Urothelium cell line (cell line): ENCODE data around the gene KCNG4.

Source experiments
- DNase-seq: peaks from one replicate; pipeline ENCODE4 v3.0.0; 2011; ENCODE audit warnings: low spot score, mixed read lengths
- FAIRE-seq: peaks from 2 replicates; lab custom pipeline; 2011; peaks lifted over from hg19 to GRCh38; lab: Jason Lieb, UNC

Gene KCNG4, protein sequence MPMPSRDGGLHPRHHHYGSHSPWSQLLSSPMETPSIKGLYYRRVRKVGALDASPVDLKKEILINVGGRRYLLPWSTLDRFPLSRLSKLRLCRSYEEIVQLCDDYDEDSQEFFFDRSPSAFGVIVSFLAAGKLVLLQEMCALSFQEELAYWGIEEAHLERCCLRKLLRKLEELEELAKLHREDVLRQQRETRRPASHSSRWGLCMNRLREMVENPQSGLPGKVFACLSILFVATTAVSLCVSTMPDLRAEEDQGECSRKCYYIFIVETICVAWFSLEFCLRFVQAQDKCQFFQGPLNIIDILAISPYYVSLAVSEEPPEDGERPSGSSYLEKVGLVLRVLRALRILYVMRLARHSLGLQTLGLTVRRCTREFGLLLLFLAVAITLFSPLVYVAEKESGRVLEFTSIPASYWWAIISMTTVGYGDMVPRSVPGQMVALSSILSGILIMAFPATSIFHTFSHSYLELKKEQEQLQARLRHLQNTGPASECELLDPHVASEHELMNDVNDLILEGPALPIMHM

DNA sequence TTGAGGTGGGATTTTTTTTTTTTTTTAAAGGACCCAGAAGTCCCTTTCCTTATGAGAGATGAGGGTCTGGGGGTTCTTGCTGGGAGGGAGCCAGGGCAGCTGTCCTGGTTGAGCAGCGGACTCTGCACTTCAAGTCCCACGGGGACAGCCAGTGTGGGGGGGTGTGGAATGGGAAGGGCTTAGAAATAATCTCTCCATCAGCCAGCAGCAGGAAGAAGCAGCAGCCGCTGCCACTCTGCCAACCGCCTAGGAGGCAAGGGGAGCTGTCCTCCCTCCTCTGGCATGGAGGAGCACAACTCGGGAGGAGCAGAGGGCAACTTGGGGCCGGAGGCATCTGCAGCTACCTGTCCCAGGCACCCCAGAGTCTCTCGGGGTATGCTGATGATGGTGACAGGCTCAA, at the start of gene KCNG4:
TSS of gene KCNG4 (minus strand) at position 104 of the 400 bp plus-strand sequence. CDS start 2,527 bp downstream, outside the sequence.
- FAIRE-seq (no peak), DNase-seq (no peak)

DNA sequence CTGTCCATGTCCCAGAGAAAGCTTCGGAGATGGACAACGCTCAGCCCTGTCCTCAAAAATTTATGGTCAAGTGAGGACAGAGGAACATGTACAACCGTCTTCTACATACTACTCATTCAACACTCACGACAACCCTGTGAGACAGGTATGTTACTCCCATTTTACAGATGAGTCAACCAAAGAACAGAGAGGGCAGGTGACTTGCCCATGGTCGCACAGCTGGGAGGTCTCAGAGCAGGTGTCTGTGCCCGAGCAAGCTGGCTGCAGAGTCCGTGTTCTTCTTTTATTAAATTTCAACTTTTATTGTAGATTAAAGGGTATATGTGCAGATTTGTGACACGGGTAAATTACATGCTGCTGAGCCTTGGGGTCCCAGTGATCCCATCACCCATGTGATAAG, 49.1 kb upstream of the KCNG4 start:
- peak; percentile 27 for FAIRE-seq
- DNase-seq = no peak

DNA sequence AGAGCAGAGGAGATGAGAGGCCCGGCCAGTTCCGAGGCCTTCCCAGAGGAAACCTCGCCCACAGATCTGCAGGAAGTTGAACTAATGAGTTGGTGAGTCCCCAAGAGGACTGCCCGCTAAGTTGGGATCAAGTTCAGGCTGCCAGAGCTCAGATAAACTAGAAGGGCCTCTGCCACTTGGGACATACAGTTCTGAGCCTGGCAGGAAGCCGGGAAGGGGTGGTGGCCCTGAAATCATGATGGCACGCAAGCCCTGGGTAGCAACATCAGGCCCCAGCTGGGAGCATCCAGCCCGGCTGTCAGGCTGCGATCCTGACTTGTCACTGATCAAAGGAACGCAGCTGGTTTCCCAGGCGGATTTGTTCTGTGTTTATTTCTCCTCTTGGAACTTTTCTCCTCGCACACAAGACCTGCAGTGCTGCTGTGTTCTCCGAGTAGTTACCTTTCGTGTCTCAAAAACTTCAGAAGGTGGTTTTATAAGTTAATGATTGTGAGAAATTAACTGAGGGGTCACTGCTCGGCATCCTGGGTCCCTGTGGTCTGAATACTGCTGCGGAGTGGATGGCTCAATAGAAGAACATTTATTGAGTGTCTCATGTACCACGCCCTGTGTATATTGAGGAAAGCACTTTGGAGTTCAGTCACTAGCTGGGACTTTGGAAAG, 46.9 kb upstream of the KCNG4 start:
- no peak for DNase-seq
- FAIRE-seq = no peak

DNA sequence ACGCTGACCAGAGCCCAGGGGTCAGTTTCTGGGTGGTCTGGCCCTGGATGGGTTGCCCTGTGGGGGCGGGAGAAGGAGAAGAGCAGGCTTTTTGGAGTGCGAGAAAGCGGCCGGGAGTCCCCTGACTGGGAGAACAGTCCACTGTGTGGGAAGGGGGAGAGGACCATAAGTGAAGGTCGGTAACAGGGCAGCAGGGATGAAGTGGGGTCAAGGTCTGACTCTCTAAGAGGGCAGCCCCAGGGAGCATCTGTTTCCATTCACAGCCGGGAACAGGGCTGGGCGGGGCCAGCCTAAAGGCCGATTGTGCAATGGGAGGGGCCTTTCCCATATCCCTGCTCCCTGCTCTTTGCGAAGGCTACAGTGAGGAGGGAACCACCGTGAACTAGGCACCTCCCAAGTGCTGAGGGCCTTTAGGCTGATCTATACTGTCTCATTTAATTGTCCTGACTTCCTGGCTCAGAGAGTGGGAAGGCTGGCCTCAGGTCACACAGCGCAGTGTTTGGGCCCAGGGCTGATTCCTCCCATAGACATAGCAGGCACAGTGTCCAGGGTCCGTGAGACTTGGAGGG, 44.4 kb upstream of the KCNG4 start:
- FAIRE-seq = no peak
- DNase-seq = no peak

DNA sequence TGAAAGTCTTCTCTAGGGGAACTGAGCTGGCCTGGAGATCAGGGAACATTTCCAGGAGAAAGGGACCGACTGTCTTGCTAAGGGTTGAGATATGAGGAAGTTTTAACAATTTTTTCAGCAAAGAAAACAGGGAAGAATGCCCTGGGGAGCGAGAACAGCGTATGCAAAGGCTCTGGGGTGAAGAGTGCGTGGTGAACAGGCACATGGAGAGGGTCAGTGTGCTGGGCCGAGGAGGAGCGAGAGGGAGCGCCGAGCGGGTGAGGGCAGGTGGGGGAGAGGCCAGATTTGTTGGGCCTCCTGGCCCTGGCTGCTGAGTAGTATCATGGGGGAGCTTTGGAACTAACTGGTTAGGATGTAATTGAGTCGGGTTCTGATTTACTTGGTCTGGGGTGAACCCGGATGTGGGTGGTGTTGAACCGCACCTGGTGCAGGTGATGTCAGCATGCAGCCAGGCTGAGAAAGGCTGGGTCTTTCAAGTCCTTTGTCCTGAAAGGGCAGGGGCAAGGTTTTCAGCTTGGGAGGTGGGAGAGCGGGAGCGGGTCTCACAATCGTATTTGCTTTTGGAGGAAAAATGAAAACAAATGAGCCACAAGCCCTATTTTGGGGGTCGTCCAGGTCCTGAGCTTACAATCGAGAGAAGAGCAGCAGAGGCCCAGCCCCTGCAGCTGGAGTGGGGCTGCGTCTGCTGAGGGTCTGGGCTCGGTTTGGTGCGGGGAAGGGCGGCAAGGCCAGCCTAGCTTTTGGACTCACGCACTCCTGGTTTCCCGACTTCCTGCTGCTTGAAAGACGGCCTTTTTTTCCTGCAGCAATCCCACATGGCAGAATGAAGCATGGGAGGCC, 43.7 kb upstream of the KCNG4 start:
- FAIRE-seq (no peak), DNase-seq (no peak)

DNA sequence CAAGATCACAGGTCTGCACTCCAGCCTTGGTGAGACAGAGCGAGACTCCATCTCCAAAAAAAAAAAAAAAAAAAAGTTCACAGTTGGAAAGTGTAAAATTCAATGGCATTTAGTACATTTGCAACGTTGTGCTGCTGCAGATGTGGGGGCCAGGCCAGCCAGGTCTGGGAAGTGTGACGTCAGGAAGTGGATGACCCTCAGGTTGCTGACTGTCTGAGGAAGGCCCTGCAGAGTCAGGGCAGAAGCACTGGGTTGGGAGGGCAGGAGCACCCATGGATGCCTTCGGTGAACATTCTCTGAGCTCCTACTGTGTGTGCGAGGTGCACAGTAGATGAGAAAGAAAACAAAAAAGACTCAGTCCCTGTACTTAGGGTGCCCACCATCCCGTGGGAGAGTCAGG, 42.7 kb upstream of the KCNG4 start:
- FAIRE-seq = no peak
- no peak for DNase-seq

DNA sequence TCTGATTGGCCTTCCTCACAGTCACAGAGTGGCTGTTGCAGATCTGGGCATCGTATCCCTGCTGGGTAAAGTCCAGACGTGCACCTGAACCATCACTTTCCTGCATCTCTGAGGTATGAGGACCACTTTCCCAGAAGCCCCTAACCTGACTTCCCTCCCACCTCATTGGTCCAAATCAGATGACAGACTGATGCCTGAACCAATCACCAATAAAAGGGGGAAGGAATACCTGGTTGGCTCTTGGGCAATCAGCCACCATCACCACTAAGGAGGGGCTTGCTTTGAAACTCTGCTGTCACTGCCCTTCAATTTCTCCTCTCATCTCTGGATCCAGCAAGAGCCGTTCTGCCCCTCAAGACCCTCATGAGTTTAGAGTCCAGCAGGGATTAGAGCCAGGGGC, 41.3 kb upstream of the KCNG4 start:
- no peak for DNase-seq
- FAIRE-seq = no peak

DNA sequence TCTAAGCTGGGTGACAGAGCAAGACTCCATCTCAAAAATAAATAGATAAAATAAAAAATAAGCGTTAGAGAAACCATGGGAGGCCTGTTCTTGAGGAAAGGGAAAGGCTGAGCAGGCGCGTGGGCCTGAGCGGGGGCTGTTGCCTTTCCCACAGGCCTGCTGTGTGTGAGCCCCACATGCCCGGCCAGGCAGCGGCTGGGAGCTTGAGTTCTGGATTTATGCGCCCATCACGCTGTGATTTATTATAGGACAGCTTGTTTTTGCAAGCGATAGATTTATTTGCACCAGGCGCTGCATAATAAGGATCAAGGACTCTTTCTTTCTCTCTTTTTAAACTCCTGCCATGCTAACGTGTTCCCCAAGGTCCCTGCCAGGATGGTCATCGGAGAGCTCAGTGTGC, 40.1 kb upstream of the KCNG4 start:
- DNase-seq (no peak), FAIRE-seq (no peak)

DNA sequence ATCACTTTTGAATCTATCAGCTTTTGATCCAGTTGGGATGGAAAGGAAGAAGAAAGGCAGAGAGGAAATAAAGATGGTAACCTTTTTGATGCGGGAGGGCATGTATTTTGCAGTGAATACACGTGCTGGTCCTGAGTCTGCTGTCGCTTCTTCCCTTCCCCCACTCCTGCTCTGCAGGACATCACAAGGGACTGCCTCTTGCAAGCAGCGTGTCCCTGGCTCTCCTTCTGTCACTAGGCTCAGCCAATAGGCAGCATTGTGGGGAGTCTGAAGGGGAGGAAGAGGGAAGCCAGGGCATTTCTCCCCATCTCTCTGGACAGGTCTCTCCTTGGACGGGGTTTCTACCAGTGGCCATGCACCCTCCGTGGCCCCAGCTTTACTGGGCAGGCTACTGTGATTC, 39.2 kb upstream of the KCNG4 start:
- no peak for DNase-seq
- no peak for FAIRE-seq

DNA sequence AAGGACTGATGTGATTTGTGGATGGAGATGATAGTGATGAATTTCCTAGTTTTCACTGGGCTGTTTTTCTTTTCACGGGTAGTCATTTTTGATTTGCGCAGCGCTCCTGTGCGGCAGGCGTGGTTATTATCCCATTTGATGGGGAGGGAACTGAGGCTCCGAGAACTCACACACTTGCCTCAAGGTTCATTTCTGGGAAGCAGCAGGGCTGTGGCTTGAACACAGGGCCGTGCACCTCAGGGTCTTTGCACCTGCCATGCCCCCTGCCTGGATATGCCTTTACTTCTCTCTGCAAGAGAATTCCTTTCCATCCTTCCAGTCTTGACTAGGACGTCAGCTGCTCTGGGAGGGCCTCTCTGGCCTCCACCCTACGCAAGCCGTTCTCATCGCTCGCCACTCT, 38.5 kb upstream of the KCNG4 start:
- FAIRE-seq (no peak), DNase-seq (no peak)

DNA sequence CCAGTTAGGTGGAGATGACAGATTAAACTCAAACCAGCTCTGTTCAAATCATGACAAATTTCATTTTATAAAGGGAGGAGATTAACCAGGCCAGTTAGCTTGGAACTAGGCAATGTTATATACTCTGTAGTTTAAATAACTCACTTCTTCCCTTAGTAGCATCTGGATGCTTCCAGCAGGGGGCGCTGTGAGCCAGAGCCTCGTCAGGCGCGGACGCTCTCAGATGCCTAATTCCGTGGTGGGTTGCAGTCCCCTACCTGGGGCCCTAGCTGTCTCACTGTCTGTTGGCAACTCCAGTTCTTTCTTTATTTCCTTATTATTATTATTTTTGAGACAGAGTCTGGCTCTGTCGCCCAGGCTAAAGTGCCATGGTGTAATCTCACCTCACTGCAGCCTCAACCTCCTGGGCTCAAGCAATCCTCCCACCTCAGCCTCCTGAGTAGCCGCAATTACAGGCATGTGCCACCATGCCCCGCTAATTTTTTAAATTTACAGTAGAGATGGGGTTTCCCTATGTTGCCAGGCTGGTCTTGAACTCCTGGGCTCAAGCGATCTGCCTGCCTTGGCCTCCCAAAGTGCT, 37.5 kb upstream of the KCNG4 start:
- FAIRE-seq = no peak
- peak; percentile 64 for DNase-seq

DNA sequence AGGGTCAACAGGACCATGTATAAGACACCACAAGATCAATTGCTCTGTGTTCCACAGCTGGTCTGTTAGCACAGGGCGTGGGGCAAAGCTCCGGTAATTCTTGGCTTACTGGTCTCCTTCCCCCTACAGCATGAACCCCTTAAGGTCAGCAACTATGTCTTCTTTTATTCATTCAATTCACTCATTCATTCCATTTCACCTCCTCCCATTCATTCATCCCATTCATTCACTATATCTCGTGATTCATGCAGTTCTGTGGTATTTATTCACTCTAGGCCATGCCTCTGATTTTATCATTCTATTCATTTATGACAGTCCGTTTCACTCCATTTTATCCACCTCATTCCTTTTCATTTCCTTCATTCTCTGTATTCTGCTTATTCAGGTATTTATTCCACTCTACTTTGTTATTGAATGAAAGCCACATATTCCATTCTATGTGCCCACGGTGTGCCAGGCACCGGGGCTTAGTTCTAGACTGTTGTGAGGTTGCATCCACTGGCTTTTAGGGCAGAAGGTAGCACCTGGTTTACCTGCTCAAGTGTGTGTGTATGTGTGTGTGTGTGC, 35.9 kb upstream of the KCNG4 start:
- no peak for DNase-seq
- no peak for FAIRE-seq

DNA sequence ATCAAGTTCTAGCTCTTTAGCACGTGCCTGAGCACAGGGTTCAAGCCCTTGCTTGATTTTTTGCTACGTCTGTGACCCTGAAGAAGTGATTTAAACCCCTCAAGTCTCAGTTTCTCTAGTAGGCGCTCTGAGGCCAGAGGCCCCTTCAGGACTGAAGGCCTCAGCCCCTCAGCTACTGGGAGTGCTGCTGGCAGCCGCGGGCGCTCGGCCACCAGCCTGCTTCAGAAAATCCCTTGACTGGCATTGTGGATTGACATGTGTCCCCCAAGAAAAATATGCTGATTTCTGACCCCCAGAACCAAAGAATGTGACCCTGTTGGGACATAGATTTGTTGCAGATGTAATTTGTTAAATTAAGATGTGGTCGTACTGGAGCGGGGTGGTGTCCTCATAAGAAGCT, 34.7 kb upstream of the KCNG4 start:
- FAIRE-seq = no peak
- DNase-seq = no peak

DNA sequence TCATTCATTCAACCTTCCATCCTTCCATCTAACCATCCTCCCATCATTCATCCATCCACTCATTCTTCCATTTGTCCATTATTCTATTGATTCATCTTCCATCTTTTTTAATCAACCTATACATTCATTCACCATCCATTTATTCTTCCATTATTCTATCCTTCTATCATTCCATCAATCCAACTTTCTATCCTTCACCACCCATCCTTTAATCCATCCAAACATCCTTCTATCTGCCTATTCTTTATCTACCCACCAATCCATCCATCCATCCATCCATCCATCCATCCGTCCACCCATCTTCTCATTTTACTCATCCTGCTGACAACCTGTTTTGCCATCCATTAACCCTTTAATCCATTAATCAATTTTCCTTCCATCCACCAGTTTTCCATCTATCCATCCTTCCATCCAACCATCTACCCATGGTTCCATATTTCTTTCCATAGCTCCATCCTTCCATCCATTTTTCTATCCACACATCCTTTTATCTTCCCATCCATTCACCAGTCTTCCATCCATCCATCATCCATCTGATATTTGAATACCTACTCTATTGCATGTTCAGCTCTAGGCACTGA, 33.0 kb upstream of the KCNG4 start:
- FAIRE-seq (no peak), DNase-seq (no peak)

DNA sequence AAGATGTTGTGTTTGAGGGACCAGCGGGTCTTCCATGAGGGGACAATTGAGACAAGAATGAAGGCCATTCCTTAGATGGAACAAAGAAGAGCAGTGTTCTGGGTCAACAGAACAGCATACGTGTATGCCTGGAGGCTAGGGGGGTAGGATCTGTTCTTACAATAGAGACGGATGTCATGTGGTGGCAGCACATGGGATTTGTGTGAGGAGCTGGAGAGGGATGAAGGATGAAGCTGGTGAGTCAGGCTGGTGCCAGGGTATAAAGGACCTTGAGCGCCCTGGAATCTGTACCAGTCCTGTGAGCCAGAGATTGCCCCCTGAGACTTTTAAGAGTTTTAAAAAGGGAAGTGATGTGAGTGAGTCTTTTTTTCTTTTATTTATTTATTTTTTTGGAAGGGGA, 32.1 kb upstream of the KCNG4 start:
- FAIRE-seq (no peak), DNase-seq (no peak)

DNA sequence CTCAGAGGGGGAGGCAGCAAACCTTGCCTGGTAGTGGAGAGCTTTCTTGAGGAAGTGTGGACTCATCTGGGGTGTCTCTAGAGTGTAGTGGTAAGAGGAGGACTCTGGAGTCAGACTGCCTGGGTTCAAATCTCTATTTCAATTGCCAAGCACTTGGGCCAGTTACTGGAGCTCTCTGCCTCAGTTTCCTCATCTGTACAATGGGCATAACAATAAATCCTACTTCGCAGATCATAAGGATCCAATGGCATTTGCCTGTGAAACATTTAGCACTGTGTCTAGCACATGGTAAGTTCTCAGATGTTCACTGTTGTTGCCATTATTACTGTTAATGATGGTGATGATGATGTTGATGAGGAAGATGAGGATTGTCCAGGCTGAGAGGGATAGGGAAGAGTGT, 31.2 kb upstream of the KCNG4 start:
- no peak for FAIRE-seq
- no peak for DNase-seq

DNA sequence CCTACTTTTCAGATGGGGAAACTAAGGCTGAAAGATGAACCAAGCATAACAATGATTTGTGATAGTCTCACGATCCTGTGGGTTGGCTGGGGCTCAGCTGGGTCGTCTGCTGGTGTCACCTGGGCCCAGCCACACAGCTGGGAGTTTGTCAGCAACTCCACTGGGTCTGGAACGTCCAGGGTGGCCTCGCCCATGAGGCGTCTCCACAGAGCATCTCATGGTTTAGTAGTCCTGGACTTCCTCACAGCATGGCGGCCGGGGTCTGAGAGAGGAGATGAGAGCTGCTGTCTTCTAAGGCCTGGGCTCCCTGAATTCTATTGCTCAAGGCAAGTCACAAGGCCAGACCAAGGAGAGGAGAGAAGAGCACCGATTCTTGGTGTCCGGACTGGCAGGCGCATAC, 30.7 kb upstream of the KCNG4 start:
- DNase-seq (no peak), FAIRE-seq (no peak)

DNA sequence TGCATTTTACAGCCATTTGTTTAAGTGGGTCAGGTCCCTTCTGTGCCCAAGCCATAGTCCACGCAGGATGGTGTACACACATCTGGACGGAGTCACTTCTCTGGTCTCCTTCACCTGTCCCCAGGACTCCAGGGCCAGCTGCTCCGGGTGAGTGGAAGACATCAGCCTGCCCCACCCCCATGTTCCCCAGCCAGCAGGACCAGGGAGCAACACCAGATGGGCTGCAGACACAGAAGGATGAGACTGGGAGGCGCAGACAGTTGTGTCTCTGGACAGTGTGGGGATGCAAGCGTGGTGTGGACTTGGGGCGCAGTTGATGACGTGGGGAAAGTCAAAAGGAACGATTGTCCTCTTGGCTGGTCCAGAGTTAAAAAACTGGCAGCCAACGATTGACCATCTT, 30.3 kb upstream of the KCNG4 start:
- no peak for FAIRE-seq
- DNase-seq = no peak

DNA sequence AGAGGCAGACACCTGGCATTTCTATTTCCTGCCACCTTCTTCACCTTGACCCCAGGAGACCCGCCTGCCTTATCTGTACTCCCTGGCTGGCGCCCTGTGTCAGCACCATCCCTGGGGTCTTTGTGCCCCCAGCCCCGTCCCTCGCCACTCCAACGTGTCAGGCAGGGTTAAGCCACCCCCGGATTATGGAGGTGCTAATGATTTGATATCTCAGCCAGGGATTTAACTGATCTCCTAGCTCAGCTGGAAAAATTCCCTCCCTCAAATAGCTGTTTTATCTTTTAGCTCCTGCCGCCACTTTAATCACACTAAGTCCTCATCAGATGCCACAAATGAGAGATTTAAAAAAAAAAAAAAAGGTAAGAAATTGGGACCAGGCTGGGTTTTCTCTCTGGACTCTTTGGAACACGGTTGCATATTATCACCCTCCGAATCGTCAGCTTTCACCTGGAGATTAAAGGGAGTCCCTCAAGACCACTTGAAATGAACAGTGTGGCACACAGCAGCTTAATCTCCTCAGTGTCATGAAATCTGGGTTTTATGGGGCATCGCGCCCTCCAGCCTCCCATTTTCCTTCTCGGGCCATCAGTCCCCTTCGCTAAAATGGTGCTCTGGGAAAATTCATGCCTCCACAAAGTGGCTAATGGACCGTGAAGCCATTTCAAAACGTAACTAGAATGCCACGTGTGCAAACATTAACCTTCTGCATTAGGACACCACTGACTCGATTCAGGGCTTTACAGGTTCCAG, 28.7 kb upstream of the KCNG4 start:
- FAIRE-seq = no peak
- DNase-seq = no peak
